Lower lobe of right lung (tissue), 2 donors: ENCODE results near the gene LRRC4C. TPM values are rescaled to one million over a fixed set of nuclear protein-coding genes. Genes with fewer than 3 reads are reported as not detected.

Experiments
- ATAC-seq, 2 donors: fragments of 200-7000 bp; cut with Tn5 transposase; one replicate each; pipeline ENCODE4 v1.9.1; 2020 to 2022; ENCODE audit warnings: mild to moderate bottlenecking in 2 of 2, moderate library complexity in 2 of 2
- DNase-seq: peaks from one replicate; pipeline ENCODE4 v3.0.0-alpha.2; 2020
- H3K27ac ChIP-seq: fragments of 200-600 bp; one replicate; pipeline ENCODE4 v1.8.0; 2022
- H3K27me3 ChIP-seq: fragments of 200-600 bp; one replicate; pipeline ENCODE4 v1.8.0; 2022; ENCODE audit warnings: low read depth
- H3K36me3 ChIP-seq: fragments of 200-600 bp; one replicate; pipeline ENCODE4 v1.8.0; 2022; ENCODE audit warnings: mild to moderate bottlenecking
- H3K4me1 ChIP-seq: fragments of 200-600 bp; one replicate; pipeline ENCODE4 v1.8.0; 2022
- H3K4me3 ChIP-seq: fragments of 200-600 bp; one replicate; pipeline ENCODE4 v1.8.0; 2022; ENCODE audit warnings: mild to moderate bottlenecking
- H3K9me3 ChIP-seq: fragments of 200-600 bp; one replicate; pipeline ENCODE4 v1.8.0; 2022
- intact Hi-C: fragments of 100-400 bp; cut with DNase I; formaldehyde crosslinking; loops from one replicate; pipeline ENCODE4 v1.11.0; 2022
- total RNA-seq: library from RNA; stranded (reverse); fragmentation: NEBNext Ultra II Directional; extraction: Animal tissue kit (Norgen Biotek cat#: 25700); gene quantifications from one replicate; pipeline ENCODE4 v1.2.1, GENCODE V29; 2021
- TF ChIP-seq, protein P1 (sequence below): fragments of 200-600 bp; IDR thresholded peaks from one replicate; pipeline ENCODE4 v1.8.0; 2022; ENCODE audit warnings: antibody characterized with exemption, mild to moderate bottlenecking
- donor health status: DM: no; HTN: yes; CAD: no; lungs with severe emphysema.

The LRRC4C gene
- total RNA-seq, 1 donor from 2014 or later: 0.86 TPM

DNA sequence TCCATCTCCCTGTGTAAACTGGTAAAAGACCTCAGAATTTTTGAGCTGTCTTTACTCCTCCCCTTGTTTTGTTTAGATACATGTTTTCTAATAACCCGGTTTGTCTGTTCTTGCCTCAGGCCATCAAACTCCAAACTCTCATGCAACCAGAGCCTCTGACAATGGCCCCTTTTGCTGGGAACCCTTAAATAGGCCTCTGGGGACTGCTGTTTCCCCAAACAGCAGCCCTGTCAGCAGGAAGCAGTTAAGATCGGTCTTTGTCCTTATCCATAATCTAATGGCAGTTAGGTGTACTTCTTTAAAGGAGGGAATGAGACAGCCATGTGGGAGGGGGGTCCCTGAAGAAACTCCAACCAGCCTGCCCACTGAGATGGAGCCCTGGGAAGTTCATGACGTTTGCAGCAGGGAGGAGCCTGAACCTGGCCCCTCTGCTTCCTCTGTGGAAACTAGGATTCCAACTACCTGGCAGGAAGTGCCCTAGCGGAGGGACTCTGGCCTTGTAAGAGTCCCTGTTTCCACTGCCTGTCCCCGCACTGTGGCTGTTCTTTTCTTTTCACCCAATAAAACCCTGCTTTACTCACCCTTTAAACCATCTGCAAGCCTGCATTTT, 1354.4 kb downstream of the LRRC4C start:
- TF ChIP-seq, protein P1, sequence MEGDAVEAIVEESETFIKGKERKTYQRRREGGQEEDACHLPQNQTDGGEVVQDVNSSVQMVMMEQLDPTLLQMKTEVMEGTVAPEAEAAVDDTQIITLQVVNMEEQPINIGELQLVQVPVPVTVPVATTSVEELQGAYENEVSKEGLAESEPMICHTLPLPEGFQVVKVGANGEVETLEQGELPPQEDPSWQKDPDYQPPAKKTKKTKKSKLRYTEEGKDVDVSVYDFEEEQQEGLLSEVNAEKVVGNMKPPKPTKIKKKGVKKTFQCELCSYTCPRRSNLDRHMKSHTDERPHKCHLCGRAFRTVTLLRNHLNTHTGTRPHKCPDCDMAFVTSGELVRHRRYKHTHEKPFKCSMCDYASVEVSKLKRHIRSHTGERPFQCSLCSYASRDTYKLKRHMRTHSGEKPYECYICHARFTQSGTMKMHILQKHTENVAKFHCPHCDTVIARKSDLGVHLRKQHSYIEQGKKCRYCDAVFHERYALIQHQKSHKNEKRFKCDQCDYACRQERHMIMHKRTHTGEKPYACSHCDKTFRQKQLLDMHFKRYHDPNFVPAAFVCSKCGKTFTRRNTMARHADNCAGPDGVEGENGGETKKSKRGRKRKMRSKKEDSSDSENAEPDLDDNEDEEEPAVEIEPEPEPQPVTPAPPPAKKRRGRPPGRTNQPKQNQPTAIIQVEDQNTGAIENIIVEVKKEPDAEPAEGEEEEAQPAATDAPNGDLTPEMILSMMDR: no peak
- Histone ChIP-seq H3K27me3 (no peaks in the 10 kb centered on the region), H3K9me3 (no peaks in the 10 kb centered on the region), H3K27ac (no peak overlapping the region), H3K36me3 (no peaks in the 10 kb centered on the region), H3K4me3 (no peak overlapping the region), H3K4me1 (no peaks in the 10 kb centered on the region)
- intact Hi-C loops: no loop called here
- no peak for ATAC-seq
- DNase-seq: no peak

DNA sequence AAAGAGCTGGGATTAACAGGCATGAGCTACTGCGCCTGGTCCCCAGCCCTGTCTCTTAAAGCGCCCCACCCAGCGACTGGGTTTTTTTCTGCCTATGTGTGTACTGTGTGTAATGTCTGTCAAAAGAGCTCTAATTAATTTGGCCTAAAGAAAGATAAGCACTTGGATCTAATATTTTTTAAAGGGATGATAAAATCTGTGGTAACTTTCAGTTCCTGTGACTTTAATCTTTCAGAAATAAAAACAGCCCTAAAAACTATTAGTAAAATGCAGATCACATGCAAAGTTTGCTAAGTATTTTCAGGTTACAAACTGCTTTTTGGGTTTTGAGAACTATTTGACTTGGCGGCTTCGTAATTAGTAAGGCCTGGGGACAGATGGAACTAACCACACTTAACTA, 1358.7 kb downstream of the LRRC4C start:
- TF ChIP-seq, protein P1: no peak
- ATAC-seq: no peak
- Histone ChIP-seq H3K9me3 (no peaks in the 10 kb centered on the region), H3K27ac (no peak overlapping the region), H3K4me1 (no peaks in the 10 kb centered on the region), H3K4me3 (no peak overlapping the region), H3K36me3 (no peaks in the 10 kb centered on the region), H3K27me3 (no peaks in the 10 kb centered on the region)
- no peak for DNase-seq
- intact Hi-C loops: no loop called here

GRCh38 chr11:40100162-40100553, 1359.3 kb downstream of the LRRC4C start:
- no peak overlapping the region for H3K4me3 ChIP-seq
- no peak overlapping the region for H3K27ac ChIP-seq
- DNase-seq (no peak), ATAC-seq (no peak)
- no peaks in the 10 kb centered on the region for H3K9me3 ChIP-seq
- intact Hi-C loops: no loop called here
- no peaks in the 10 kb centered on the region for H3K4me1 ChIP-seq
- H3K27me3 ChIP-seq: no peaks in the 10 kb centered on the region
- TF ChIP-seq, protein P1: no peak
- no peaks in the 10 kb centered on the region for H3K36me3 ChIP-seq

DNA sequence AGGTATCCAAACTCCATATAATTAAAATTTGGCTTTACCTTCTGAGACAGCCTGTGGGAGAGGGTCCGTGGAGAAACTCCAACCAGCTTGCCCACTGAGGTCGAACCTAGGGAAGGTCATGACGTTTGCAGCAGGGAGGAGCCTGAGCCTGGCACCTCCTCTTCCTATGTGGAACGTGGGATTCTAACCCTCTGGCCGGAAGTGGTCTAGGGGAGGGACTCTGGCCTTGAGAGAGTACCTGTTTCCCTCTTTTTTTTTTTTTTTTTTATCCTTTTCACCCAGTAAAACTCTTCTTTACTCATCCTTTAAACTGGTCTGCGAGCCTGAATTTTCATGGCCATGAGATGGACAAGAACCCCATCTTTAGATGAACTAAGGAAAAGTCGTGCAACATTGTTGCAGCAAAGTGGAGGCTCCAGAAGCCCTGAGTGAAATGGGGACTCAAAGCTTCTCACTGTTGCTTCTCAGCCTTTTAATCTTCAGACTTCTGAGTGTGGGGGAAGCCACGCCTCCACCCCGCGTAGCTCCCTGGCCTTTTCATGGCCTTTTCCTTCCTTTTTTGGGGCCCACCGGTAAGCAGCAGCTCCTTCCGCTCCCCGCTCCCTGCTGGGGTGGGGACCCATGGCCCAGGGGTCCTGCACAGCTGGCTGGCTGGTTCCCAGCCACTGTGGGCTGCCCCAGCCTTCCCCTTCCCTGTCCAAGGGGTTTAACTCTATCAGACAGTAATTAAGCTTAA, 1359.9 kb downstream of the LRRC4C start:
- TF ChIP-seq, protein P1: no peak
- Histone ChIP-seq H3K27ac (no peak overlapping the region), H3K27me3 (no peaks in the 10 kb centered on the region), H3K4me3 (no peak overlapping the region), H3K36me3 (no peaks in the 10 kb centered on the region), H3K4me1 (no peaks in the 10 kb centered on the region), H3K9me3 (no peaks in the 10 kb centered on the region)
- no peak for ATAC-seq
- intact Hi-C loops: no loop called here
- DNase-seq: no peak

GRCh38 chr11:40095446-40095845, 1364.0 kb downstream of the LRRC4C start:
- Histone ChIP-seq H3K4me1 (no peaks in the 10 kb centered on the region), H3K36me3 (no peaks in the 10 kb centered on the region), H3K9me3 (no peaks in the 10 kb centered on the region), H3K27ac (no peak overlapping the region), H3K4me3 (no peak overlapping the region), H3K27me3 (no peaks in the 10 kb centered on the region)
- intact Hi-C loops: no loop called here
- no peak for ATAC-seq
- TF ChIP-seq, protein P1: no peak
- DNase-seq: no peak
